B cell (primary cell): ENCODE results near the gene PRKN. TPM values are rescaled to one million over a fixed set of nuclear protein-coding genes. Genes with fewer than 3 reads are reported as not detected.

Source experiments
- ATAC-seq: fragments of 200-7000 bp; cut with Tn5 transposase; one replicate; pipeline ENCODE4 v1.10.0; 2021; ENCODE audit warnings: low read depth, mild to moderate bottlenecking, moderate number of reproducible peaks, moderate library complexity
- CTCF ChIA-PET: fragments of 350-600 bp; sonication (Branson Sonifier 250); formaldehyde crosslinking; loops from one replicate; lab custom pipeline; 2021; ENCODE audit warnings: antibody characterized with exemption, inconsistent platforms; lab: Charles Lee
- POLR2A ChIA-PET: fragments of 350-600 bp; sonication (Branson Sonifier 250); formaldehyde crosslinking; loops from one replicate; lab custom pipeline; 2021; ENCODE audit warnings: antibody characterized with exemption; lab: Charles Lee
- DNase-seq: peaks from one replicate; pipeline ENCODE4 v3.0.0; 2013
- H2AFZ ChIP-seq: 2 replicates; pipeline ENCODE4 v1.6.1; 2012; ENCODE audit warnings: mild to moderate bottlenecking, low read depth, low read length; ENCODE audit not compliant: insufficient read depth, poor library complexity, severe bottlenecking
- H3K27ac ChIP-seq, 2 donors: 1 replicate in 1 of 2; 2 replicates in 1 of 2; pipeline ENCODE4 v1.5.1; 2012 to 2013; ENCODE audit warnings: low read length in 2 of 2, mild to moderate bottlenecking in 2 of 2, moderate library complexity in 1 of 2
- H3K27me3 ChIP-seq, 4 experiments: fragments of 200-600 bp in 1 of 4; sonication (generic) in 1 of 4; replicated peaks in 1 of 4; 1 replicate in 2 of 4; 2 replicates in 2 of 4; pipeline versions ENCODE4 v1.6.1 to v1.7.0; 2013 to 2016; ENCODE audit warnings: low read length in 3 of 4, mild to moderate bottlenecking in 2 of 4, mixed read lengths in 1 of 4, moderate library complexity in 1 of 4; ENCODE audit not compliant: insufficient read depth in 4 of 4, control insufficient read depth in 3 of 4; ENCODE audit errors: control extremely low read depth in 1 of 4
- H3K36me3 ChIP-seq, 2 experiments: replicated peaks in 1 of 2; 1 replicate in 1 of 2; 2 replicates in 1 of 2; pipeline versions ENCODE4 v1.6.1 to v1.7.1; 2013; ENCODE audit warnings: low read length in 1 of 2; ENCODE audit not compliant: insufficient read depth in 2 of 2, control insufficient read depth in 1 of 2; ENCODE audit errors: control extremely low read depth in 1 of 2, extremely low read depth in 1 of 2
- H3K4me1 ChIP-seq, 2 donors: fragments of 200-600 bp in 1 of 2; sonication (generic) in 1 of 2; 1 replicate in 1 of 2; 2 replicates in 1 of 2; pipeline versions ENCODE4 v1.5.1 to v1.6.1; 2013 to 2017; ENCODE audit warnings: low read length in 2 of 2; ENCODE audit not compliant: control insufficient read depth in 2 of 2, insufficient read depth in 2 of 2
- H3K4me2 ChIP-seq: replicated peaks from 2 replicates; pipeline ENCODE3; 2012; ENCODE audit warnings: mild to moderate bottlenecking, low read depth, low read length; ENCODE audit not compliant: poor library complexity, severe bottlenecking
- H3K4me3 ChIP-seq, 5 experiments: fragments of 200-600 bp in 1 of 5; sonication (generic) in 1 of 5; 1 replicate in 3 of 5; 2 replicates in 2 of 5; pipeline versions ENCODE4 v1.5.1 to v1.7.0; 2011 to 2016; ENCODE audit warnings: low read length in 4 of 5, mild to moderate bottlenecking in 4 of 5, low read depth in 2 of 5, control low read depth in 1 of 5, moderate library complexity in 1 of 5; ENCODE audit not compliant: insufficient read depth in 1 of 5; ENCODE audit errors: control extremely low read depth in 1 of 5, extremely low read depth in 1 of 5
- H3K79me2 ChIP-seq: fragments of 200-600 bp; sonication (generic); one replicate; pipeline ENCODE4 v1.6.0; 2016; ENCODE audit warnings: low read length; ENCODE audit not compliant: control insufficient read depth, insufficient read depth
- H3K9ac ChIP-seq: fragments of 200-600 bp; sonication (generic); 2 replicates; pipeline ENCODE4 v1.6.1; 2017; ENCODE audit warnings: mild to moderate bottlenecking, low read length, moderate library complexity
- H3K9me3 ChIP-seq, 3 donors: one replicate each; pipeline versions ENCODE4 v1.6.1 to v1.7.1; 2013; ENCODE audit warnings: low read length in 2 of 3; ENCODE audit not compliant: control insufficient read depth in 2 of 3, insufficient read depth in 1 of 3; ENCODE audit errors: control extremely low read depth in 1 of 3
- H4K20me1 ChIP-seq: 2 replicates; pipeline ENCODE4 v1.6.0; 2012; ENCODE audit warnings: mild to moderate bottlenecking, low read length; ENCODE audit not compliant: insufficient read depth, control insufficient read depth, poor library complexity, severe bottlenecking
- H3K27ac Mint-ChIP-seq: one replicate; pipeline ENCODE4 v1.8.0; 2021; ENCODE audit warnings: mixed read lengths
- H3K27me3 Mint-ChIP-seq: one replicate; pipeline ENCODE4 v1.8.0; 2021; ENCODE audit warnings: mixed read lengths
- H3K4me1 Mint-ChIP-seq: one replicate; pipeline ENCODE4 v1.8.0; 2021; ENCODE audit warnings: mixed read lengths
- H3K4me3 Mint-ChIP-seq: one replicate; pipeline ENCODE4 v1.8.0; 2021; ENCODE audit warnings: mixed read lengths
- H3K9me3 Mint-ChIP-seq: one replicate; pipeline ENCODE4 v1.8.0; 2022; ENCODE audit warnings: mixed read lengths; ENCODE audit not compliant: insufficient read depth
- EZH2 ChIP-seq: IDR thresholded peaks from 2 replicates; pipeline ENCODE4 v1.6.1; 2012; ENCODE audit warnings: borderline replicate concordance, low read depth, mild to moderate bottlenecking, moderate library complexity, low read length; ENCODE audit not compliant: insufficient read depth, poor library complexity, severe bottlenecking
- WGBS: methylation state at CpG from one replicate; pipeline ENCODE4 v1.1.5; 2013; ENCODE audit warnings: missing lambda C conversion rate; ENCODE audit not compliant: insufficient coverage; 5-methylcytosine and 5-hydroxymethylcytosine counted together
- intact Hi-C: fragments of 100-400 bp; cut with micrococcal nuclease; formaldehyde crosslinking; loops from one replicate; pipeline ENCODE4 v1.10.0; 2022
- polyA plus RNA-seq: library from polyadenylated mRNA; depleted of rRNA; stranded (reverse); fragments of >200 nt; gene quantifications from 2 replicates; pipeline ENCODE4 v1.2.3, GENCODE V29; 2012
- total RNA-seq, 2 donors: library from RNA; stranded (reverse); fragments of 120-200 nt in 1 of 2; gene quantifications; 1 replicate in 1 of 2; 2 replicates in 1 of 2; pipeline versions ENCODE4 v1.2.3 to v1.2.4, GENCODE V29; 2013 to 2022
- TF ChIP-seq, protein P1 (sequence below): fragments of 200-600 bp; IDR thresholded peaks from one replicate; pipeline ENCODE4 v1.8.0; 2022; ENCODE audit warnings: antibody characterized with exemption, mild to moderate bottlenecking

Gene PRKN
- total and polyA plus RNA-seq, 2 donors (not counting 1 experiment from before 2014, with no cell fraction given) = 1.6 to 6.2 TPM

- H3K36me3 ChIP-seq = no peaks in the 10 kb centered on the region
- H3K79me2 ChIP-seq = no peaks in the 10 kb centered on the region
- no CpG with 5 or more reads among the region's 1 CpG for WGBS
- Mint-ChIP-seq H3K27ac (no peak overlapping the region), H3K4me3 (no peak overlapping the region), H3K9me3 (peaks cover 3% of the 10 kb centered on the region), H3K27me3 (no peaks in the 10 kb centered on the region), H3K4me1 (no peaks in the 10 kb centered on the region)
- intact Hi-C loops = no loop called here
- H3K4me2 ChIP-seq = no peak overlapping the region
- no peak overlapping the region for H3K27ac ChIP-seq
- TF ChIP-seq EZH2 = no peak
- TF ChIP-seq, protein P1, sequence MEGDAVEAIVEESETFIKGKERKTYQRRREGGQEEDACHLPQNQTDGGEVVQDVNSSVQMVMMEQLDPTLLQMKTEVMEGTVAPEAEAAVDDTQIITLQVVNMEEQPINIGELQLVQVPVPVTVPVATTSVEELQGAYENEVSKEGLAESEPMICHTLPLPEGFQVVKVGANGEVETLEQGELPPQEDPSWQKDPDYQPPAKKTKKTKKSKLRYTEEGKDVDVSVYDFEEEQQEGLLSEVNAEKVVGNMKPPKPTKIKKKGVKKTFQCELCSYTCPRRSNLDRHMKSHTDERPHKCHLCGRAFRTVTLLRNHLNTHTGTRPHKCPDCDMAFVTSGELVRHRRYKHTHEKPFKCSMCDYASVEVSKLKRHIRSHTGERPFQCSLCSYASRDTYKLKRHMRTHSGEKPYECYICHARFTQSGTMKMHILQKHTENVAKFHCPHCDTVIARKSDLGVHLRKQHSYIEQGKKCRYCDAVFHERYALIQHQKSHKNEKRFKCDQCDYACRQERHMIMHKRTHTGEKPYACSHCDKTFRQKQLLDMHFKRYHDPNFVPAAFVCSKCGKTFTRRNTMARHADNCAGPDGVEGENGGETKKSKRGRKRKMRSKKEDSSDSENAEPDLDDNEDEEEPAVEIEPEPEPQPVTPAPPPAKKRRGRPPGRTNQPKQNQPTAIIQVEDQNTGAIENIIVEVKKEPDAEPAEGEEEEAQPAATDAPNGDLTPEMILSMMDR = no peak
- H3K4me1 ChIP-seq = no peaks in the 10 kb centered on the region
- H4K20me1 ChIP-seq = no peaks in the 10 kb centered on the region
- H3K27me3 ChIP-seq = no peaks in the 10 kb centered on the region
- ChIA-PET POLR2A (no interaction called here), CTCF (no interaction called here)
- peaks cover 0 to 3% (median 0%) of the 10 kb centered on the region in 3 donors for H3K9me3 ChIP-seq
- no peak for DNase-seq
- no peak overlapping the region for H3K4me3 ChIP-seq
- no peak for ATAC-seq
- no peak overlapping the region for H3K9ac ChIP-seq
- no peak overlapping the region for H2AFZ ChIP-seq
Measured at GRCh38 chr6:162681447-162681846, 46.1 kb downstream of the PRKN start.

DNA sequence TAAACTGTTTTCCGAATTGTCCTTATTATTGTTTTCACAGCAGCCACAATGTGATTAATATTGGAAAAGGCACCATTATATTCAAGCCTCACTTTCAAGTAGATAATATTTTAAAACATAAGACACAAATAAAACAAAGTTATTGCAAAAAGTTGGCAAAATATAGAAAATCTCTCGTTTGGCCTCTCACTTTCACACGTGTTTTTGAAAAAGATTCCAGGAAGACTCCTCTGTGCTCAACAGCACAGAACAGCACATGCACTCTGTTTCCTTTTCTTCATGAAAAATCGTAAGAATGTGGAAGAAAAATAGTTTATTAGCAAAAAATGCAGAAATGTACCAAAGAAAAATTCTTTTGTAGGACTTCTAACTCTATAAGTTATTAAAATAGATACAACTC is 46.7 kb downstream of the PRKN start:
- no peaks in the 10 kb centered on the region for H3K36me3 ChIP-seq
- H3K9ac ChIP-seq = no peak overlapping the region
- no peaks in the 10 kb centered on the region for H3K4me1 ChIP-seq
- POLR2A ChIA-PET = no interaction called here
- H3K27ac ChIP-seq = no peak overlapping the region
- intact Hi-C loops = no loop called here
- Mint-ChIP-seq H3K27ac (no peak overlapping the region), H3K4me1 (no peaks in the 10 kb centered on the region), H3K4me3 (no peak overlapping the region), H3K27me3 (no peaks in the 10 kb centered on the region), H3K9me3 (peaks cover 3% of the 10 kb centered on the region)
- H2AFZ ChIP-seq = no peak overlapping the region
- no peak overlapping the region for H3K4me3 ChIP-seq
- no peak overlapping the region for H3K4me2 ChIP-seq
- H3K79me2 ChIP-seq = no peaks in the 10 kb centered on the region
- no peaks in the 10 kb centered on the region for H4K20me1 ChIP-seq
- CTCF ChIA-PET = no interaction called here
- no CpG with 5 or more reads among the region's 4 CpGs for WGBS
- ATAC-seq (no peak), DNase-seq (no peak)
- H3K9me3 ChIP-seq = peaks cover 0 to 3% (median 0%) of the 10 kb centered on the region in 3 donors
- H3K27me3 ChIP-seq = no peaks in the 10 kb centered on the region
- TF ChIP-seq, protein P1 = no peak
- TF ChIP-seq EZH2 = no peak
